ENCODE measurements around the gene RNASE7.

Gene RNASE7

DNA sequence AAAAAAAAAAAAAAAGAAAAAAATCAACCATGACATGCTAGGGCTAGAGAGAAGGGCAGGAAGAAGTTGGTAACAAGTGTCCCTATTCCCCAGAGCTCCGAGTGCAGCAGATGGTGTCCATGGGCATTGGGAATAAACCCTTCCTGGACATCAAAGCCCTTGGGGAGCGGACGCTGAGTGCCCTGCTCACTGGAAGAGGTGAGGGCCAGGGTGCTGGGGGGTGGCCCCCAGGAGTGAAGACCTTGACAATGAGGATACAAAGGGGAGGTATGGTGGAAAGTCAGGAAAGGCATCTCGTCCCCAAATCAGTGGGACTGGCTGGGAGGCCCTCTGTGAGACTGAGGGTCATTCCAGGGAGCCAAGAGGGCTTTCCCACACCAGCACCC, 44.7 kb downstream of the RNASE7 start:
- no peak for DNase-seq (ENCODE audit: low read depth)

DNA sequence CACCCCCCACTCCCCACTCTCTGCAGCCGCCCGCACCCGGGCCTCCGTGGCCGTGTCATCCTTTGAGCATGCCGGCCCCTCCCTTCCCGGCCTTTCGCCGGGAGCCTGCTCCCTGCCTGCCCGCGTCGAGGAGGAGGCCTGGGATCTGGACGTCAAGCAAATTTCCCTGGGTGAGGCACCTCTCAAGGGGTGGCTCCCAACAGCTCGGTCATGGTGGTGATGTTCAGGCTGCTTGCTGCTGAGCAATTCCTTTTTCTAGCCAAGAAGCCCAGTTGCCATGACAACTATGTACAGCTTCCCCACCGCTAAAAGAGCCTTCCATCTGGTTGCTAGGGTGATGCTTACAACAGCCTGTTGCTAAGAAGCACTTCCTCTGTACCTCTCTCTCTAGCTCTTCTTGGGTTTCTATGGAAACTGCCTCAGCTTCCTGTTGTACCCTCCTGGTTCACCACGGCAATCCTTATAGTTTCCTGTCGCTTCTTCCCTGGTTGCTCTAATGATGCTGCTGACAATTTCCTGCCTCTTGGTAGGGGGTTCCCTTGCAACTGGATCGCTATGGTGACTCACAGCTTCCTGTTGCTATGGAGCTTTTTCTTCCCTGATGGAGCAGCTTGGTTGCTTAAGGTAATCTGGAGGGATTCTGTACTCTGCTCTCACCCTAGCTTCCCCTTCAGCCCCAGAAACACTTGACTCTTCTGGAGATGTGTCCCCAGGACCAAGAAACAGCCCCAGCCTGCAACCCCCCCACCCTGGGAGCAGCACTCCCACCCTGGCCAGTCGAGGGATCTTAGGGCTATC, 45.3 kb downstream of the RNASE7 start:
- DNase-seq (ENCODE audit: low read depth): peak; percentile 88

GRCh38 chr14:21088687-21089086, 46.5 kb downstream of the RNASE7 start:
- DNase-seq (ENCODE audit: low read depth): no peak

- no peak for DNase-seq (ENCODE audit: low read depth)
Observed at GRCh38 chr14:21089271-21089670, 47.1 kb downstream of the RNASE7 start.

- no peak for DNase-seq (ENCODE audit: low read depth)
Observed at GRCh38 chr14:21089877-21090193, 47.7 kb downstream of the RNASE7 start.

DNA sequence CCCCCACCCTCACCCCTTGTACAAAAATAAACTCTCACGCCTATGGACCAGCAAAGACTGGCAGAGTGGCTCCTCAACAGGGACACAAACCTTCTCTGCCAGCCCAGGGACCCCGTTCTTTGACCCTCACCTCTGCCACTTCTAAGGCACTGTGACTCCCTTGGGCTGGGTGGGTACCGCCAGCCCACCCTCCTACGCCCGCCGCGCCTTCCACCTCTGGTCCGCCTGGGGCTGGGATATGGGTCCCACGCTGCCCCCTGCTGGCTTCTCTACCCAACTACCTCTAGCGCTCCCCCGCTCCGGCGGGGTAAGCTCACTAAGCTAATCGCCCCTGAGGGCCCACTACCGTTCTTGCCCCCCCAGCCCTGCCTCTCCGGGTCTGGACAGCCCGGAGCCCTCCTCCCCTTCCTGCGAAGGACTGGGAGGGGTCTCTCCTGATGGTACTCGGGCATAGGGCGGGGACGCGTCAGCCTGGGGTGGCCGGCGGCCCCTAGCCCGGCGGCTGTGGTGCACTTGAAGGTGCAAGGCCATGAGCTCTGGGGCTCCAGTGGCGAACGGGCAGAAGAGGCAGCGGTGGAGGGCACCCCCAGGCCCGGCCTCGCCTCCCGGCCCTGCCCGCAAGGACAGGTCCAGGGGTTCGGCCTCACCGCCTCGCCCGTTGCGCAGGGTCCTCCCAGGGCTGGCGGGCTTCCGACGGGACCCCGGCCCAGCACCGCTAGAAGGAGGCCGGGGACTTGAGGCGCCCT, 48.2 kb downstream of the RNASE7 start:
- no peak for DNase-seq (ENCODE audit: low read depth)

- no peak for DNase-seq (ENCODE audit: low read depth)
Observed at GRCh38 chr14:21090940-21091663, 48.9 kb downstream of the RNASE7 start.

GRCh38 chr14:21091821-21092272, 49.7 kb downstream of the RNASE7 start:
- no peak for DNase-seq (ENCODE audit: low read depth)

- no peak for DNase-seq (ENCODE audit: low read depth)
Observed at GRCh38 chr14:21092273-21093011, 50.3 kb downstream of the RNASE7 start.

DNA sequence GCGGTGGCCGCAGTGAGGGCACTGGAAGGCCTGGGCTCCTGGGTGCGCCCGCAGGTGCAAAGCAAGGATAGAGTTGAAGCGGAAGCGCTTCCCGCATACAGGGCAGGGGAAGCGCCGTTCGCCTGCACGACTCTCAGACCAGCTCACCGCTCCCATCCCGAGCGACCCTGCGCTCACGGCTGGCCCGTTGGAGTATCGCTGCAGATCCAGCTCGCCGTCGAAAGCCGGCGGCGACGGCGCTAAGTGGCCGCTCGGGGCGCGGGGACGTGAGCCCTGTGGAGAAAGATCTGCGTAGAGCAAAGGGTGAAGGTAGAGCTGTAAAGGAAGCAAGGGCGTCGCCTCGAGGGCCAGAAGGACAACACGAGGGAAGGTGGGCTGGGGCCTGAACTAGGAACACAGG, 50.9 kb downstream of the RNASE7 start:
- no peak for DNase-seq (ENCODE audit: low read depth)
